Stomach (tissue), 9 donors: ENCODE data around the gene MAGI2. TPM values are rescaled to one million over a fixed set of nuclear protein-coding genes. Genes with fewer than 3 reads are reported as not detected.

Experiments used
- DNase-seq, 2 donors: peaks; one replicate each; pipeline versions ENCODE4 v3.0.0 to v3.0.0-alpha.2; 2013 to 2019
- H3K27ac ChIP-seq, 5 donors: fragments of 200-600 bp in 4 of 5; sonication (generic) in 4 of 5; one replicate each; pipeline ENCODE4 v1.5.1; 2013 to 2019; ENCODE audit warnings: mild to moderate bottlenecking in 1 of 5, moderate library complexity in 1 of 5
- H3K27me3 ChIP-seq, 3 donors: fragments of 200-600 bp; sonication (generic); one replicate each; pipeline ENCODE4 v1.5.1; 2017 to 2019; ENCODE audit warnings: mixed run types in 1 of 3
- H3K36me3 ChIP-seq, 4 donors: fragments of 200-600 bp; sonication (generic); 1 replicate in 3 of 4; 2 replicates in 1 of 4; pipeline ENCODE4 v1.5.1; 2016 to 2019
- H3K4me1 ChIP-seq, 4 donors: fragments of 200-600 bp; sonication (generic); one replicate each; pipeline ENCODE4 v1.5.1; 2016 to 2019
- H3K4me3 ChIP-seq, 4 donors: fragments of 200-600 bp; sonication (generic) in 3 of 4; one replicate each; pipeline ENCODE4 v1.5.1; 2016 to 2019; ENCODE audit warnings: mild to moderate bottlenecking in 1 of 4
- H3K9me3 ChIP-seq, 4 donors: fragments of 200-600 bp; sonication (generic); one replicate each; pipeline ENCODE4 v1.5.1; 2016 to 2019
- CTCF ChIP-seq, 7 experiments: fragments of 450-650 bp in 4 of 7; fragments of 200-600 bp in 3 of 7; sonication (generic) in 3 of 7; IDR thresholded peaks; one replicate each; pipeline ENCODE4 v1.5.1; 2016 to 2019; ENCODE audit warnings: antibody characterized with exemption in 7 of 7, control low read depth in 2 of 7, mild to moderate bottlenecking in 1 of 7
- EP300 ChIP-seq: sonication (generic); formaldehyde crosslinking; IDR thresholded peaks from one replicate; pipeline ENCODE4 v1.6.1; 2017; ENCODE audit warnings: antibody characterized with exemption
- POLR2A ChIP-seq, 4 donors: fragments of 450-650 bp; IDR thresholded peaks; one replicate each; pipeline ENCODE4 v1.6.1; 2016; ENCODE audit warnings: antibody characterized with exemption in 4 of 4, control low read depth in 2 of 4, mild to moderate bottlenecking in 1 of 4, moderate library complexity in 1 of 4
- POLR2AphosphoS5 ChIP-seq, 3 donors: sonication (generic); formaldehyde crosslinking; IDR thresholded peaks; one replicate each; pipeline ENCODE4 v1.6.1; 2016; ENCODE audit warnings: antibody characterized with exemption in 3 of 3
- WGBS, 5 donors: extraction: QIAGEN DNeasy Blood & Tissue Kit in 3 of 5; methylation state at CpG; one replicate each; pipeline versions ENCODE4 v1.1.5 to v1.1.7; 2013 to 2018; 5-methylcytosine and 5-hydroxymethylcytosine counted together
- intact Hi-C: fragments of 100-400 bp; cut with DNase I; formaldehyde crosslinking; loops from one replicate; pipeline ENCODE4 v1.15.1; 2023; ENCODE audit warnings: low total_unique reads
- polyA plus RNA-seq, 3 donors: library from polyadenylated mRNA; stranded (reverse); fragments of 200-250 nt; gene quantifications; one replicate each; pipeline ENCODE4 v1.2.3, GENCODE V29; 2013
- total RNA-seq, 5 donors: library from RNA; depleted of rRNA; stranded (reverse); fragments of >200 nt; gene quantifications; one replicate each; pipeline versions ENCODE4 v1.1.0 to v1.2.3, GENCODE V29; 2014 to 2016
- donor health status: healthy with polysubstance abuse.
- donor health status: Bipolar disorder and iron deficiency.
- donor health status: healthy.

The MAGI2 gene
- total and polyA plus RNA-seq, 8 donors = 0.92 to 53.9 (median 5.8) TPM

- TF ChIP-seq POLR2A (IDR thresholded peaks at IDR 0.05) = no peak
- TF ChIP-seq EP300 = no peak
- TF ChIP-seq POLR2AphosphoS5 (IDR thresholded peaks at IDR 0.05) = no peak
- TF ChIP-seq CTCF (IDR thresholded peaks at IDR 0.05) = no peak
- WGBS, 5 donors = 56 to 78% (median 69%) methylated on average over 1 of the region's 1 CpG
- H3K9me3 ChIP-seq = peaks cover 0 to 5% (median 0%) of the 10 kb centered on the region in 4 donors
- H3K4me1 ChIP-seq = no peaks in the 10 kb centered on the region
- no peak for DNase-seq
- no peaks in the 10 kb centered on the region for H3K27me3 ChIP-seq
- no peaks in the 10 kb centered on the region for H3K36me3 ChIP-seq
- no peak overlapping the region for H3K27ac ChIP-seq
- no peak overlapping the region for H3K4me3 ChIP-seq
- intact Hi-C loops = no loop called here
Measured at GRCh38 chr7:78427209-78427608, 1026.3 kb downstream of the MAGI2 start.

GRCh38 chr7:78420001-78420400, 1033.5 kb downstream of the MAGI2 start:
- Histone ChIP-seq H3K4me1 (no peaks in the 10 kb centered on the region), H3K27me3 (no peaks in the 10 kb centered on the region), H3K9me3 (peaks cover 0 to 11% (median 0%) of the 10 kb centered on the region in 4 donors), H3K27ac (no peak overlapping the region), H3K36me3 (no peaks in the 10 kb centered on the region), H3K4me3 (no peak overlapping the region)
- no peak for DNase-seq
- WGBS, 5 donors = 74 to 86% (median 81%) methylated on average over 1 of the region's 1 CpG
- no peak for TF ChIP-seq POLR2AphosphoS5 (IDR thresholded peaks at IDR 0.05)
- TF ChIP-seq EP300 = no peak
- TF ChIP-seq CTCF (IDR thresholded peaks at IDR 0.05) = no peak
- TF ChIP-seq POLR2A (IDR thresholded peaks at IDR 0.05) = no peak
- intact Hi-C loops = no loop called here

GRCh38 chr7:78417180-78417853, 1036.2 kb downstream of the MAGI2 start:
- 62 to 74% (median 64%) methylated on average over 4 of the region's 4 CpGs for WGBS, 5 donors
- intact Hi-C loops = no loop called here
- no peak for DNase-seq
- H3K27me3 ChIP-seq = no peaks in the 10 kb centered on the region
- H3K9me3 ChIP-seq = peaks cover 0 to 6% (median 0%) of the 10 kb centered on the region in 4 donors
- TF ChIP-seq POLR2A (IDR thresholded peaks at IDR 0.05) = no peak
- no peak for TF ChIP-seq CTCF (IDR thresholded peaks at IDR 0.05)
- TF ChIP-seq EP300 = no peak
- TF ChIP-seq POLR2AphosphoS5 (IDR thresholded peaks at IDR 0.05) = no peak
- no peaks in the 10 kb centered on the region for H3K4me1 ChIP-seq
- H3K27ac ChIP-seq = no peak overlapping the region
- H3K4me3 ChIP-seq = no peak overlapping the region
- no peaks in the 10 kb centered on the region for H3K36me3 ChIP-seq

GRCh38 chr7:78413568-78413967, 1039.9 kb downstream of the MAGI2 start:
- DNase-seq = no peak
- no peak overlapping the region for H3K4me3 ChIP-seq
- WGBS, 5 donors = 71 to 90% (median 84%) methylated on average over 3 of the region's 3 CpGs
- no peaks in the 10 kb centered on the region for H3K27me3 ChIP-seq
- TF ChIP-seq CTCF (IDR thresholded peaks at IDR 0.05) (no peak), POLR2A (IDR thresholded peaks at IDR 0.05) (no peak), POLR2AphosphoS5 (IDR thresholded peaks at IDR 0.05) (no peak), EP300 (no peak)
- peaks cover 0 to 6% (median 0%) of the 10 kb centered on the region in 4 donors for H3K9me3 ChIP-seq
- no peaks in the 10 kb centered on the region for H3K4me1 ChIP-seq
- intact Hi-C loops = no loop called here
- no peaks in the 10 kb centered on the region for H3K36me3 ChIP-seq
- no peak overlapping the region for H3K27ac ChIP-seq
